ENCODE data around the gene EPS15. TPM values are rescaled to one million over a fixed set of nuclear protein-coding genes. Genes with fewer than 3 reads are reported as not detected.

Gene EPS15
- total RNA-seq, 1 experiment from 2014 or later = 37.1 TPM

- TF ChIP-seq ATF2 (CRISPR knock-in tag; IDR thresholded peaks at IDR 0.05; ENCODE audit: borderline replicate concordance, low read depth) = no peak
- TF ChIP-seq EMX1 (CRISPR knock-in tag; IDR thresholded peaks at IDR 0.05) = no peak
- TF ChIP-seq NR3C1 (CRISPR knock-in tag; conservative IDR thresholded peaks at IDR 0.05; ENCODE audit: low read depth) = no peak
- TF ChIP-seq JAZF1 (CRISPR knock-in tag; IDR thresholded peaks at IDR 0.05) = no peak
- no peak for TF ChIP-seq GRHL2 (CRISPR knock-in tag; IDR thresholded peaks at IDR 0.05; ENCODE audit: insufficient replicate concordance, severe bottlenecking)
- TF ChIP-seq FOXJ3 (CRISPR knock-in tag; IDR thresholded peaks at IDR 0.05; ENCODE audit: borderline replicate concordance) = no peak
These were observed 41.0 kb upstream of the EPS15 start (continued) for GRCh38 chr1:51560034-51560433.

GRCh38 chr1:51559501-51559900 is 40.4 kb upstream of the EPS15 start:
- no peaks in the 10 kb centered on the region for H3K9me3 Mint-ChIP-seq

More at GRCh38 chr1:51559501-51559900, 40.4 kb upstream of the EPS15 start:
- no peak for ATAC-seq
- no peak for DNase-seq (ENCODE audit: low spot score)
- Mint-ChIP-seq H3K4me3 (no peak overlapping the region), H3K27ac (no peak overlapping the region), H3K4me1 (peaks cover 22% of the 10 kb centered on the region), H3K36me3 (no peaks in the 10 kb centered on the region), H3K27me3 (ENCODE audit: low read depth) (no peaks in the 10 kb centered on the region)
- TF ChIP-seq PRRX2 (CRISPR knock-in tag; IDR thresholded peaks at IDR 0.05) (no peak), ZNF281 (CRISPR knock-in tag; IDR thresholded peaks at IDR 0.05) (no peak), ATF1 (CRISPR knock-in tag; IDR thresholded peaks at IDR 0.05) (no peak), USF2 (CRISPR knock-in tag; IDR thresholded peaks at IDR 0.05) (no peak), PRDM15 (CRISPR knock-in tag; IDR thresholded peaks at IDR 0.05) (no peak), HMGXB4 (CRISPR knock-in tag; IDR thresholded peaks at IDR 0.05) (no peak), RORB (CRISPR knock-in tag; IDR thresholded peaks at IDR 0.05) (no peak), TEAD4 (CRISPR knock-in tag; IDR thresholded peaks at IDR 0.05) (no peak), IRF2 (CRISPR knock-in tag; IDR thresholded peaks at IDR 0.05; ENCODE audit: borderline replicate concordance, low read depth) (no peak), ZBTB21 (CRISPR knock-in tag; IDR thresholded peaks at IDR 0.05; ENCODE audit: borderline replicate concordance) (no peak), EMX1 (CRISPR knock-in tag; IDR thresholded peaks at IDR 0.05) (no peak), CBFB (CRISPR knock-in tag; IDR thresholded peaks at IDR 0.05; ENCODE audit: low read depth) (no peak)
- CTCF ChIA-PET = no interaction called here
- POLR2A ChIA-PET = no interaction called here
